NT2/D1 (cell line): ENCODE data around the gene ERH.

Experiments used
- SUZ12 ChIP-seq: IDR thresholded peaks from 2 replicates; pipeline ENCODE4 v1.6.1; 2011; ENCODE audit not compliant: insufficient read length, insufficient read depth; ENCODE audit errors: extremely low read depth
- YY1 ChIP-seq: IDR thresholded peaks from 2 replicates; pipeline ENCODE4 v1.6.1; 2011; ENCODE audit not compliant: insufficient read length, insufficient read depth

- no peak for TF ChIP-seq YY1
- no peak for TF ChIP-seq SUZ12
These were observed 32.3 kb upstream of the ERH start for GRCh38 chr14:69430306-69430939.
